Caco-2 (cell line): ENCODE measurements around the gene ILF2. TPM values are rescaled to one million over a fixed set of nuclear protein-coding genes. Genes with fewer than 3 reads are reported as not detected.
A peak's percentile ranks its signal among the peaks of the same experiment; 100 is the strongest.

ENCODE experiments used
- BruUV-seq: library from RNA; stranded (reverse); fragments of 400-500 nt; replicated peaks from 2 replicates; lab custom pipeline; 2021; lab: Mats Ljungman, UMichigan
- CTCF ChIA-PET: fragments of 300-600 bp; sonication (Branson Sonifier 250); formaldehyde crosslinking; loops from one replicate; lab custom pipeline; 2022; ENCODE audit warnings: antibody characterized with exemption; lab: Charles Lee
- POLR2A ChIA-PET: fragments of 300-600 bp; sonication (Branson Sonifier 250); formaldehyde crosslinking; loops from one replicate; lab custom pipeline; 2022; ENCODE audit warnings: antibody characterized with exemption; lab: Charles Lee
- DNase-seq, 2 experiments: peaks; one replicate each; pipeline versions ENCODE4 v3.0.0 to v3.0.0-alpha.2; 2020 to 2022
- H3K27me3 ChIP-seq: replicated peaks from 2 replicates; pipeline ENCODE4 v1.6.0; 2011; ENCODE audit warnings: low read length; ENCODE audit not compliant: control insufficient read depth, insufficient read depth
- H3K36me3 ChIP-seq: 2 replicates; pipeline ENCODE4 v1.5.1; 2011; ENCODE audit warnings: low read length; ENCODE audit not compliant: control insufficient read depth, insufficient read depth
- H3K4me1 ChIP-seq: fragments of 250-450 bp; sonication (Bioruptor Pico); 2 replicates; pipeline ENCODE4 v1.5.1; 2020; ENCODE audit warnings: mild to moderate bottlenecking
- H3K4me3 ChIP-seq: 2 replicates; pipeline ENCODE4 v1.5.1; 2011; ENCODE audit warnings: low read depth, mild to moderate bottlenecking, control low read depth, low read length
- H3K9me3 ChIP-seq: fragments of 250-450 bp; sonication (Bioruptor Pico); 2 replicates; pipeline ENCODE4 v1.5.1; 2020; ENCODE audit warnings: mild to moderate bottlenecking, moderate library complexity
- H3K27ac Mint-ChIP-seq: one replicate; pipeline ENCODE4 v1.8.0; 2022; ENCODE audit warnings: mixed read lengths; ENCODE audit not compliant: unreplicated experiment
- H3K27me3 Mint-ChIP-seq: one replicate; pipeline ENCODE4 v1.8.0; 2022; ENCODE audit warnings: mixed read lengths; ENCODE audit not compliant: insufficient read depth, unreplicated experiment
- H3K36me3 Mint-ChIP-seq: one replicate; pipeline ENCODE4 v1.8.0; 2022; ENCODE audit warnings: mild to moderate bottlenecking, mixed read lengths; ENCODE audit not compliant: insufficient read depth, unreplicated experiment
- H3K4me1 Mint-ChIP-seq: one replicate; pipeline ENCODE4 v1.8.0; 2022; ENCODE audit warnings: low read depth, mixed read lengths; ENCODE audit not compliant: unreplicated experiment
- H3K4me3 Mint-ChIP-seq: one replicate; pipeline ENCODE4 v1.8.0; 2022; ENCODE audit warnings: mild to moderate bottlenecking, moderate library complexity, mixed read lengths; ENCODE audit not compliant: unreplicated experiment
- H3K9me3 Mint-ChIP-seq: one replicate; pipeline ENCODE4 v1.8.0; 2022; ENCODE audit warnings: mixed read lengths; ENCODE audit not compliant: unreplicated experiment
- CTCF ChIP-seq, 2 experiments: fragments of 200-600 bp in 1 of 2; IDR thresholded peaks; 1 replicate in 1 of 2; 2 replicates in 1 of 2; pipeline versions ENCODE4 v1.5.1 to v1.8.0; 2011 to 2022; ENCODE audit warnings: antibody characterized with exemption in 1 of 2, control low read depth in 1 of 2, inconsistent platforms in 1 of 2, low read depth in 1 of 2, low read length in 1 of 2, mild to moderate bottlenecking in 1 of 2, moderate library complexity in 1 of 2; ENCODE audit not compliant: insufficient read depth in 1 of 2, severe bottlenecking in 1 of 2, unreplicated experiment in 1 of 2
- intact Hi-C: fragments of 100-400 bp; cut with micrococcal nuclease; formaldehyde crosslinking; loops from one replicate; pipeline ENCODE4 v1.10.0; 2022; ENCODE audit not compliant: unreplicated experiment
- total RNA-seq: library from RNA; stranded (reverse); gene quantifications from 2 replicates; pipeline ENCODE4 v1.2.3, GENCODE V29; 2022

ILF2 gene
- total RNA-seq, 1 experiment from 2014 or later = 287 TPM

GRCh38 chr1:153678519-153679336 lies 7.9 kb upstream of the ILF2 start, which contains the start of gene NPR1:
Gene NPR1 (plus strand): TSS chr1:153678688. CDS start chr1:153679109, 421 bp downstream.
- no TSS peak for BruUV-seq
- Histone ChIP-seq H3K36me3 (no peaks in the 10 kb centered on the region), H3K4me1 (peaks cover 16% of the 10 kb centered on the region), H3K27me3 (no peaks in the 10 kb centered on the region), H3K4me3 (peak within 1 kb of the TSS; percentile 73), H3K9me3 (no peaks in the 10 kb centered on the region)
- no peak for TF ChIP-seq CTCF (IDR thresholded peaks at IDR 0.05; ENCODE audit: insufficient read depth in 1 of 2, low read depth in 1 of 2, low read length in 1 of 2, severe bottlenecking in 1 of 2, unreplicated experiment in 1 of 2)
- Mint-ChIP-seq H3K27me3 (peaks cover 9% of the 10 kb centered on the region), H3K4me1 (peaks cover 32% of the 10 kb centered on the region), H3K9me3 (no peaks in the 10 kb centered on the region), H3K36me3 (peaks cover 19% of the 10 kb centered on the region), H3K4me3 (peak within 1 kb of the TSS; percentile 97), H3K27ac (peak within 1 kb of the TSS; percentile 87)
- peak in 1 of 2 experiments; percentile 45 for DNase-seq
- ChIA-PET CTCF (interaction anchor here (0.6 to 1.4 kb wide), 6 partner anchors 49 to 316 kb away, joined by 3 to 6 read pairs (median 4); partner anchors contain the start of genes INTS3, S100A13 and SLC27A3), POLR2A (interaction anchor here (0.6 kb wide), 1 partner anchor 150 kb away, joined by 3 read pairs; no protein-coding TSS in a partner anchor)
- intact Hi-C loops = loop anchor here (2.0 to 5.0 kb wide), 2 partner anchors 244 to 308 kb away; partner anchors contain the start of genes GATAD2B and RAB13

GRCh38 chr1:153677718-153678518 lies 7.1 kb upstream of the ILF2 start:
- BruUV-seq = no TSS peak
- Mint-ChIP-seq H3K36me3 (peaks cover 19% of the 10 kb centered on the region), H3K4me1 (peaks cover 28% of the 10 kb centered on the region), H3K9me3 (no peaks in the 10 kb centered on the region), H3K27me3 (peaks cover 9% of the 10 kb centered on the region), H3K27ac (peak overlapping the region; percentile 18), H3K4me3 (peak overlapping the region; percentile 97)
- DNase-seq = peak; percentile 66 to 72
- Histone ChIP-seq H3K9me3 (no peaks in the 10 kb centered on the region), H3K36me3 (no peaks in the 10 kb centered on the region), H3K4me1 (peaks cover 16% of the 10 kb centered on the region), H3K4me3 (peak overlapping the region; percentile 73), H3K27me3 (no peaks in the 10 kb centered on the region)
- intact Hi-C loops = loop anchor here (1.0 to 5.0 kb wide), 6 partner anchors 71 to 312 kb away; partner anchors contain the start of genes GATAD2B, RAB13 and RPS27
- peak; percentile 91 to 93 for TF ChIP-seq CTCF (IDR thresholded peaks at IDR 0.05; ENCODE audit: insufficient read depth in 1 of 2, low read depth in 1 of 2, low read length in 1 of 2, severe bottlenecking in 1 of 2, unreplicated experiment in 1 of 2)
- ChIA-PET CTCF (interaction anchor here (0.5 to 1.4 kb wide), 5 partner anchors 50 to 98 kb away, joined by 3 to 6 read pairs (median 5); partner anchors contain the start of genes INTS3, S100A13 and SLC27A3), POLR2A (interaction anchor here (0.6 kb wide), 1 partner anchor 469 kb away, joined by 4 read pairs; no protein-coding TSS in a partner anchor)
